Measurements from ENCODE around the gene B3GALT5.
"Not testable (repeated sequence)": the region's sequence is repeated elsewhere in the genome, so short reads cannot be mapped to it uniquely, and the experiment has no call there.

Gene B3GALT5

GRCh38 chr21:39612233-39613040 lies at the start of gene B3GALT5:
B3GALT5 (plus strand) TSS chr21:39612940; CDS start chr21:39660560, 47,620 bp downstream.
- DNase-seq, result no peak

GRCh38 chr21:39564200-39564599 lies 48.5 kb upstream of the B3GALT5 start:
- no peak for DNase-seq

DNA sequence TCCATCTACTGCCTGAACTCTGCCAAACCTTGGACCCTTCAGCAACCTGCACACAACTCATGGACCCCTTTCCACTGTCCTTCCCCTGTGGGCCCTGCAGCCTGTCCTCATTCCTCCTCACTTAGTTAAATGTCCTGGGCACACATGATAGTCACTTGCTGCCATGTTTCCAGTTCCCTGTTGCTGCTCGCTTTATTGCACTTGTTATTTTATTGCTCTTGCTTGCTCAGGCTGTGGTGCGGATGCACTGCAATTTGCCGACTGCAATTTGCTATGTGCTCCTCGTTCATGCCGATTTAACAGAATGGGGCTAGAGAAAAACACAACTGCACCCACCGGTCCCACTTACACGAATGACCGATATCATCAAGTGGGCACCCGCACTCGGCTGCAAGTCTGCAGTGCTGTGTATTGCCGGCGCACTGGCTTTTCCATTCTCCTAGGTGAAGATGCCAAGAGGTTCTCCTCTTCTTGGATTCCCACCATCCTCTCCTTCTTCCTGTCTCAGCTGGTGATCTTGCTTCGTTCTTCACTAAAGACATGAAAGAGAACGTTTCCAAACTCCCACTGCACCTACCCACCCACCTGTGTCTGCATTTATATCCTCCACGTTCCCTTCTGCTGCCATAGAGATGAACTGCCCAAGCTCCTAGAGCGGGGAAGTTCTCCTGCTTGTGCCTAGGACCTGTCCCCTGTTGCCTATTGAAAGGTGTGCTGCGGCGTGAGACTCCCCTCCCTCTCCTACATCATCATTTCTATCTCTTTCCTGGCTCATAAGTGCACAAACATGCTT lies 45.4 kb upstream of the B3GALT5 start:
- no peak for DNase-seq

DNA sequence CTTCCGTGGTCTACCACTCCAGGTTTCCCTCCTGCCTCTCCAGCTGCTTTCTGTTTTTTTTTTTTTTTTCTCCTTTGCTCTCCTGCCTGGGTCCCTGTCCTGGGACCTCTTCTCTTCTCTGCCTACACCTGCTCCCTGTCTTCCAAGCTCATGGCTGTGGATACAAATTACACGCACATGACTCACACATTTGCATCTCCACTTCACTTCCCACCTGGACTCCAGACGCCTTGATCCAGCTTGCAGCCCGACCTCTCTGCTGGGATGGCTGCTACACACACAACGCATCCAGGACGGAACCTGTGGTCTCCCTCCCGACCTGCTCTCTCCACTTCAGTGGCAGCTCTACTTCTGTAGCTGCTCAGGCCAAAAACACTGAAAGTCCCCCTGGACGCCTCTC lies 44.4 kb upstream of the B3GALT5 start:
- DNase-seq, result no peak

GRCh38 chr21:39575775-39576174 lies 37.0 kb upstream of the B3GALT5 start:
- no peak for DNase-seq

GRCh38 chr21:39576518-39577128 lies 36.1 kb upstream of the B3GALT5 start:
- no peak for DNase-seq

- no peak for DNase-seq
Measured at GRCh38 chr21:39579734-39580332, 32.9 kb upstream of the B3GALT5 start.

- DNase-seq, result no peak
Measured at GRCh38 chr21:39580744-39581143, 32.0 kb upstream of the B3GALT5 start.

- no peak for DNase-seq
Measured at GRCh38 chr21:39581414-39581813, 31.3 kb upstream of the B3GALT5 start.

DNA sequence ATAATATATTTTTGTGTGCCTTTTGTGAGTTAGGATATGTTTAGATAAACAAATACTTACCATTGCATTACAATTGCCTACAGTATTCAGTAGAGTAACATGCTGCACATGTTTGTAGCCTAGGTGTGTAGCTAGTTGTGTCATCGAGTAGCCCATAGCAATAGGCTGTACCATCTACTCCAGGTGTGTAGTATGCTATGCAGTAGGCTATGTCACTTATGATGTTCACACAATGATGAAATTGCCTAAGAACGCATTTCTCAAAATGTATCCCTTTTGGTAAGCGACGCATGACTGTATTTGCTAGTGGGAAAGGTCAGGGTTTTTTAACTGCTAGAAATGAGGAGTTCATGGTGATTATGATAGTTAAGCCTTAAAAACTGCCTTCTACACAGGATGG lies 30.0 kb upstream of the B3GALT5 start:
- DNase-seq, result no peak

GRCh38 chr21:39583586-39583985 lies 29.2 kb upstream of the B3GALT5 start:
- DNase-seq, result not testable (repeated sequence)

- DNase-seq, result no peak
Measured at GRCh38 chr21:39587376-39587775, 25.4 kb upstream of the B3GALT5 start.

- no peak for DNase-seq
Measured at GRCh38 chr21:39588884-39589283, 23.9 kb upstream of the B3GALT5 start.

DNA sequence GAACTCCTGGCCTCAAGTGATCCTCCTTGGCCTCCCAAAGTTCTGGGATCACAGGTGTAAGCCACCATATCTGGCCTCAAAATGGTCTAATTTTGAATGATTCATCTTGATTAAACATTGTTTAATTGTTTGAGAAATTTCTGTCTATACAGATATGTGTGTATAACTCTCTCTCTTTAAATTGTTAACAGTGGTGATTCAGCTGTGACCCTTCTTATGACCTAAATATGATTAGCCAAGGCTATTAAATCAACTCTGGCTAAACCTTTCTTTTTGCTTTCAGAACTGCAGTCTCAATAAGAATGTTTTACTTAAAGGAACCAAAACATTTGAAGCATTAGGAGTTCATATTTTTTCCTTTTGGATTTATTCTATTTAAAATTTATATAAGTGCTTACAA lies 19.2 kb upstream of the B3GALT5 start:
- no peak for DNase-seq

- DNase-seq, result no peak
Measured at GRCh38 chr21:39595465-39595864, 17.3 kb upstream of the B3GALT5 start.

GRCh38 chr21:39597595-39597994 lies 15.1 kb upstream of the B3GALT5 start:
- DNase-seq, result no peak

GRCh38 chr21:39599191-39599970 lies 13.4 kb upstream of the B3GALT5 start:
- DNase-seq, result no peak

DNA sequence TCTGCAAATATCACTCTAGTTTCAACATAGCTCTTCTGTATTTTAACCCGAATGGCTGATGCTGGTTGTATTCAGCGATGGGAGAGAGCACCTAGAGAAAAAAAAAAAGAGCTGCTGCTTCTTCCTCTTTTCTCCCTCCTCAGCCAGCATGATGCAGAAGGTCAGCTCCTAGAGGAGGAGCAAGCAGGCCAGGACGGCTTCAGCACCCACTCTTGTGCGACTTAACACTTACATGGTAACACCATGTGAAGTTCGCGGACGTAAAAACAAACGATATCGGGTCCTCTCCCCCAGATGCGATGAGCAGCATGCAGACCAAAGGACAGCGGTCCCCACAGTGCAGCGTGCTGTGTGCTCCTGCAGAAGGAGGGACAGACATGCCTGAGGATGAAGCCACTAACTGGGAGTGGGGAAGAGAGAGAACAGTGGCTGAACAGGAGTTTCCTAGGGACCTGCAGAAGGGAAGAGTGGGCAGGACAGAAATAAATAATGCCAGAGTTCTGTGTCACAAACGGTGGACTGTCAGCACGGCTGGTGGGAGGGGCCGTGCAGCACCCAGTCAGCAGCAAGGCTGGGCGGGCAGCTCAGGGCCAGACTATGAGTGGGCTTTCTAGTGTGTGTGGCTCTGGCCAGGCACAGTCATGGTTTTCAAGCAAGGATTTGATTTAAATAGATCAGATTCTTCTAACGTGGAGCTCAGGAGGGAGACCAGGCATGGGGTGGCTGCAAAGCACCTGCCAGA lies 11.4 kb upstream of the B3GALT5 start:
- no peak for DNase-seq

- no peak for DNase-seq
Measured at GRCh38 chr21:39602076-39602689, 10.6 kb upstream of the B3GALT5 start.

DNA sequence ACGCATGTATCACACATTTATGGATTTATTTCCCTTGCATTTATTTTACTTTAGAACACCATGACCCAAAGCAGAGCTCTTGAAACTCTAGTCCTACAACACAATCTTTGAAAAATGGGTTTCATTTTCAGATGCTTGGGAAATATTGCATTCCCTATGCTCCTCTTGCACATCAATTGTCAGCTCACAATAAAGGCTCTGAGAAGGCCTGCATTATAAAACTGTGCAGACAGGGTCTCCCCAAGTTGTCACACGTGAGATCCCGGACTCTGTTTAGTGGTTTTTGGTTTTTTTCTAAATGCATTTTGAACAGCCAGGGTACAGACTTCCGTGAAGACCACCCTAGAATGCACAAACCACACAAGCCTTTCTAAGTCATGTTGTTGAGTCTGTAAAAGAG lies 9.9 kb upstream of the B3GALT5 start:
- DNase-seq, result no peak

- DNase-seq, result no peak
Measured at GRCh38 chr21:39604951-39605350, 7.8 kb upstream of the B3GALT5 start.
